ENCODE results near the gene GAMT.

DNA sequence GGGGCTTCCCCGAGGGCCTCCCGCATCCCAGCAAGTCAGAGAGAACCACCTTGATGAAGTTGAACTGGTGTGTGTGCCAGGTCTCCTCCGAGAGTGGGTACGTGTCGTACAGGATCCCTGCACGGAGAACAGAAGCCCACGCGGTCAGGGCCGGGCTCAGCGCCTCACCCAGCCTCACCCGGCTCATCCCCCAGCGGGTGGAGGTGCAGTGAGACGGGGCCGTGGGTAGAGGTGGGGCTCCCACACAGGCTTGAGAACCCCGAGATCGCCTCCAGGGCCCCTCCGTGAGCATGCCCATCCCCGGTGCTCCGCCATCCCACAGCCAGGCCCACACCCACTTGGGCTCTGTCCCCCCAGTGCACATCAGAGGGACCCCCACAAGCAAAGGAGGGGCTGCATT is 2.3 kb downstream of the GAMT start:
- TF ChIP-seq FOXP1 (CRISPR knock-in tag; IDR thresholded peaks at IDR 0.05; ENCODE audit: borderline replicate concordance), result no peak
- TF ChIP-seq, protein P1, sequence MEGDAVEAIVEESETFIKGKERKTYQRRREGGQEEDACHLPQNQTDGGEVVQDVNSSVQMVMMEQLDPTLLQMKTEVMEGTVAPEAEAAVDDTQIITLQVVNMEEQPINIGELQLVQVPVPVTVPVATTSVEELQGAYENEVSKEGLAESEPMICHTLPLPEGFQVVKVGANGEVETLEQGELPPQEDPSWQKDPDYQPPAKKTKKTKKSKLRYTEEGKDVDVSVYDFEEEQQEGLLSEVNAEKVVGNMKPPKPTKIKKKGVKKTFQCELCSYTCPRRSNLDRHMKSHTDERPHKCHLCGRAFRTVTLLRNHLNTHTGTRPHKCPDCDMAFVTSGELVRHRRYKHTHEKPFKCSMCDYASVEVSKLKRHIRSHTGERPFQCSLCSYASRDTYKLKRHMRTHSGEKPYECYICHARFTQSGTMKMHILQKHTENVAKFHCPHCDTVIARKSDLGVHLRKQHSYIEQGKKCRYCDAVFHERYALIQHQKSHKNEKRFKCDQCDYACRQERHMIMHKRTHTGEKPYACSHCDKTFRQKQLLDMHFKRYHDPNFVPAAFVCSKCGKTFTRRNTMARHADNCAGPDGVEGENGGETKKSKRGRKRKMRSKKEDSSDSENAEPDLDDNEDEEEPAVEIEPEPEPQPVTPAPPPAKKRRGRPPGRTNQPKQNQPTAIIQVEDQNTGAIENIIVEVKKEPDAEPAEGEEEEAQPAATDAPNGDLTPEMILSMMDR (IDR thresholded peaks at IDR 0.05), result no peak
- no peak for TF ChIP-seq ZNF263 (CRISPR knock-in tag; IDR thresholded peaks at IDR 0.05; ENCODE audit: low read depth)
- TF ChIP-seq ZNF423 (CRISPR knock-in tag; IDR thresholded peaks at IDR 0.05), result no peak
- TF ChIP-seq, protein P2, sequence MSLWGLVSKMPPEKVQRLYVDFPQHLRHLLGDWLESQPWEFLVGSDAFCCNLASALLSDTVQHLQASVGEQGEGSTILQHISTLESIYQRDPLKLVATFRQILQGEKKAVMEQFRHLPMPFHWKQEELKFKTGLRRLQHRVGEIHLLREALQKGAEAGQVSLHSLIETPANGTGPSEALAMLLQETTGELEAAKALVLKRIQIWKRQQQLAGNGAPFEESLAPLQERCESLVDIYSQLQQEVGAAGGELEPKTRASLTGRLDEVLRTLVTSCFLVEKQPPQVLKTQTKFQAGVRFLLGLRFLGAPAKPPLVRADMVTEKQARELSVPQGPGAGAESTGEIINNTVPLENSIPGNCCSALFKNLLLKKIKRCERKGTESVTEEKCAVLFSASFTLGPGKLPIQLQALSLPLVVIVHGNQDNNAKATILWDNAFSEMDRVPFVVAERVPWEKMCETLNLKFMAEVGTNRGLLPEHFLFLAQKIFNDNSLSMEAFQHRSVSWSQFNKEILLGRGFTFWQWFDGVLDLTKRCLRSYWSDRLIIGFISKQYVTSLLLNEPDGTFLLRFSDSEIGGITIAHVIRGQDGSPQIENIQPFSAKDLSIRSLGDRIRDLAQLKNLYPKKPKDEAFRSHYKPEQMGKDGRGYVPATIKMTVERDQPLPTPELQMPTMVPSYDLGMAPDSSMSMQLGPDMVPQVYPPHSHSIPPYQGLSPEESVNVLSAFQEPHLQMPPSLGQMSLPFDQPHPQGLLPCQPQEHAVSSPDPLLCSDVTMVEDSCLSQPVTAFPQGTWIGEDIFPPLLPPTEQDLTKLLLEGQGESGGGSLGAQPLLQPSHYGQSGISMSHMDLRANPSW (CRISPR knock-in tag; conservative IDR thresholded peaks at IDR 0.05; ENCODE audit: low read depth), result no peak
- TF ChIP-seq ZNF416 (CRISPR knock-in tag; IDR thresholded peaks at IDR 0.05), result no peak
- no peak for TF ChIP-seq SP1 (CRISPR knock-in tag; conservative IDR thresholded peaks at IDR 0.05)
- no peak for TF ChIP-seq TP53 (CRISPR knock-in tag; IDR thresholded peaks at IDR 0.05)
- TF ChIP-seq, protein P3, sequence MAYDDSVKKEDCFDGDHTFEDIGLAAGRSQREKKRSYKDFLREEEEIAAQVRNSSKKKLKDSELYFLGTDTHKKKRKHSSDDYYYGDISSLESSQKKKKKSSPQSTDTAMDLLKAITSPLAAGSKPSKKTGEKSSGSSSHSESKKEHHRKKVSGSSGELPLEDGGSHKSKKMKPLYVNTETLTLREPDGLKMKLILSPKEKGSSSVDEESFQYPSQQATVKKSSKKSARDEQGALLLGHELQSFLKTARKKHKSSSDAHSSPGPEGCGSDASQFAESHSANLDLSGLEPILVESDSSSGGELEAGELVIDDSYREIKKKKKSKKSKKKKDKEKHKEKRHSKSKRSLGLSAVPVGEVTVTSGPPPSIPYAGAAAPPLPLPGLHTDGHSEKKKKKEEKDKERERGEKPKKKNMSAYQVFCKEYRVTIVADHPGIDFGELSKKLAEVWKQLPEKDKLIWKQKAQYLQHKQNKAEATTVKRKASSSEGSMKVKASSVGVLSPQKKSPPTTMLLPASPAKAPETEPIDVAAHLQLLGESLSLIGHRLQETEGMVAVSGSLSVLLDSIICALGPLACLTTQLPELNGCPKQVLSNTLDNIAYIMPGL (CRISPR knock-in tag; IDR thresholded peaks at IDR 0.05), result no peak
